GM12874 (cell line): ENCODE results near the gene DTX3.

Experiments used
- TF ChIP-seq, protein P1 (sequence below): IDR thresholded peaks from 2 replicates; pipeline ENCODE4 v1.5.1; 2011; ENCODE audit warnings: low read depth, mild to moderate bottlenecking, control low read depth, low read length, moderate library complexity; ENCODE audit not compliant: insufficient read depth

The DTX3 gene

DNA sequence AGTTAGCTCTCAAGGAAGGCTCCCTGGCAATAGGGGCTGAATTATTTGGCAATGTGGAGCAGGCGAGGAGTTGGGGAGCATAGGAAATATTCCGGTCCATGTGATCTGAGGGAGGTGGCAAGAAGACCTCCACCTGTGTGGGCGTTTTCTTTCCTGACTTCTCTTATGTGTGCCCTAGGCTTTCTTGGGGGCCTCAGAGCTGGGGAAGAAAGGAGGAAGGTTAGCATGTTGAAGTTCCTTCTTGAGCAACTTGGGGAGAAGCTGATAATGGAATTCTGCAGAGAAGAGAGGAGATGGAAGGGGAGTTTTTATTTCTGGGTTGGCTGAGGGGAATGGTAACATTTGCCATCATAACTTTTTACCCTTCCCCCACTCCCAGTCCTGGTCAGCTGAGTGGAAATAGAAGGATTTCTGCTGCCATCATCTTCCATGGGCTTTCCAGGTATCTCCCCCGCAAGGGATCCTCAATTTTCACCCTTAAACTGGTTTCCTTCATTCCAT lies 1.2 kb downstream of the DTX3 start:
- TF ChIP-seq, protein P1, sequence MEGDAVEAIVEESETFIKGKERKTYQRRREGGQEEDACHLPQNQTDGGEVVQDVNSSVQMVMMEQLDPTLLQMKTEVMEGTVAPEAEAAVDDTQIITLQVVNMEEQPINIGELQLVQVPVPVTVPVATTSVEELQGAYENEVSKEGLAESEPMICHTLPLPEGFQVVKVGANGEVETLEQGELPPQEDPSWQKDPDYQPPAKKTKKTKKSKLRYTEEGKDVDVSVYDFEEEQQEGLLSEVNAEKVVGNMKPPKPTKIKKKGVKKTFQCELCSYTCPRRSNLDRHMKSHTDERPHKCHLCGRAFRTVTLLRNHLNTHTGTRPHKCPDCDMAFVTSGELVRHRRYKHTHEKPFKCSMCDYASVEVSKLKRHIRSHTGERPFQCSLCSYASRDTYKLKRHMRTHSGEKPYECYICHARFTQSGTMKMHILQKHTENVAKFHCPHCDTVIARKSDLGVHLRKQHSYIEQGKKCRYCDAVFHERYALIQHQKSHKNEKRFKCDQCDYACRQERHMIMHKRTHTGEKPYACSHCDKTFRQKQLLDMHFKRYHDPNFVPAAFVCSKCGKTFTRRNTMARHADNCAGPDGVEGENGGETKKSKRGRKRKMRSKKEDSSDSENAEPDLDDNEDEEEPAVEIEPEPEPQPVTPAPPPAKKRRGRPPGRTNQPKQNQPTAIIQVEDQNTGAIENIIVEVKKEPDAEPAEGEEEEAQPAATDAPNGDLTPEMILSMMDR, result no peak

DNA sequence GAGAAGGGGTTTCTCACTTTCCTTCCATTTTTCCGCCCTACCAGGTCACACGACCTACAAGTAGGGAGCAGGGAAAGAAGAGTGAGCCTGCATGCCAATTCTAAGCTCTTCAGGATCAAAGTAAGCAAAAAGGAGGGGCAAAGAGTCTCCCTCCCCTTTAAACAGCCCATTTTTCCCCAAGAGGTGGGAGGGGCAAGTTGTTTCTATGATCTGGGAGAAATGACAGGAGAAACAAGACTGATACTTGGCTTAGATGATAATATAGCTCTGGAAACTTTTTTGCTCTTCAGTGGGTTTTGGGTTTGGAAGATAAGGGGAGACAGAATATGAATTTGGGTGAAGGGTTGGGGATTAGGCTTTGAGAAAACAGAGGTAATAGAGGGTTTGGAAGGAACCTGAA lies 1.8 kb downstream of the DTX3 start:
- TF ChIP-seq, protein P1, result no peak

DNA sequence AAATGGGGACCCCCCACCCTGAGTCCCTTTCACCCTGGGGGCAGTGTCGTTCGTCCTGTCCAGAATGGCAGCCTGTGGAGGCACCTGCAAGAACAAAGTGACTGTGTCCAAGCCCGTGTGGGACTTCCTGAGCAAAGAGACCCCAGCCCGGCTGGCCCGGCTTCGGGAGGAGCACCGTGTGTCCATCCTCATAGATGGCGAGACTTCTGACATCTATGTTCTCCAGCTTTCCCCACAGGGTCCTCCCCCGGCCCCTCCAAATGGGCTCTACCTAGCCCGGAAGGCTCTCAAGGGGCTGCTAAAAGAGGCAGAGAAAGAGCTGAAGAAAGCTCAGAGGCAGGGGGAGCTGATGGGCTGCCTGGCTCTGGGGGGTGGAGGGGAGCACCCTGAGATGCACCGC lies 2.2 kb downstream of the DTX3 start:
- TF ChIP-seq, protein P1, result no peak

DNA sequence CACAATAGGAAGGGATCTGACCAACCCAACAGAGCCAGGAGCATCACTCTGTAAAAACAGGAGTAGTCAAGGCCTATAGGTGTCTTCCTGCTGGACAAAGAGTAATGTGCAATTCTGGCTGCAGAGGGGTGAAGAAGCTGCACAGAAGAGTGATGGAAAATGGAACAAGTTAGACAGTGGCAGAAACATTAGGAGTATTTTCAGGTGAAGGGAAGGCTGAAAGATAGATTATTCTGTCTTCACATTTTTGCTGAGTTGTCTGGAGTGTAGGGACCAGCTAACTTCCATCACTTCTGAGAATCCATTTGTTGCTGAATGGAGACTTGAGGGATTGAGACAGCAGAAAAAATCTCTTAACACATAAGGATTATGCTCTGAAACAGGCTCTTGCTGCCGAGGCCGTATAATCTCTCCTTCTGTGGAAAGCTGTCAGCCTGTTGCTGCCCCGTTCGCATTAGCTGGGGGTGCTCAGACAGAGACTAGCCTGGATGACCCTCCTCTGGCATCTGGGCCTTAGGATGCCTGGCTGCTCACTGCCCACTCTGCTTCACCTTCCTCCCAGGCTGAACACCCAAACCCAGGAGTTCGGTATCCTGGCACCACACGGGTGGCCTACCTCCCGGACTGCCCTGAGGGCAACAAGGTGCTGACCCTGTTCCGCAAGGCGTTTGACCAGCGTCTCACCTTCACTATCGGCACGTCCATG lies 3.5 kb downstream of the DTX3 start:
- TF ChIP-seq, protein P1, result no peak

DNA sequence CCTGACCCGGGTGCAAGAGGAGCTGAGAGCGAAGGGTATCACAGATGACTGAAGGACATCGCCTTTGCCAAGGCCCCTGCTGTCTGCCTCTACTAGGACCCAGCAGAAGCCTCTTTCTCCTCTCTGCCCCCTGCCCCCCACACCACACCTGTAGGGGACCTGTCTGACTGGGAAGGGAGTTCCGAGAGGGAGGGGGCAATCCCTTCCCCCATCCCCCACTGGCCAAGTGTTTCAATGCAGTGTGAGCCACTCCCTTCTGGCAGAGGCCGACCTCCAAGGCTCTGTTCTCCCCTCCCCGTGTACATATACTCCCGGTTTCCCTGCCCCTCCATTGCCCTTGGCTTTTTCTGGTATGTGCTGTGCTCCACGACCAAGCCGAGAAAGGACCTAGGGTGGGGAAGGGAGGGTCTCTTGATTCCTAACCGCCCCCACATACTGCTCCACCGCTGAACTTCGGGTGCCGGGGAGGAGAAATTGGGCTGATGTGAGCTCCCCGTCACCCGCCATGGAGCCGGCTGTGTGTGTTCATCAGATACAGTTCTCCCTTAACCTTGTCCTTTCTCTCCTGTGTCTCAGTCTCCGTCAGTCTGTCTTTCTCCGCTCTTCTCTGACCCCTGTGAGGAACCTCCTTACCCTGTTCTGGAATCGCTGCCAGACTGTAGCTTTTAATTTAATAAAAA lies 4.6 kb downstream of the DTX3 start:
- TF ChIP-seq, protein P1, result no peak

DNA sequence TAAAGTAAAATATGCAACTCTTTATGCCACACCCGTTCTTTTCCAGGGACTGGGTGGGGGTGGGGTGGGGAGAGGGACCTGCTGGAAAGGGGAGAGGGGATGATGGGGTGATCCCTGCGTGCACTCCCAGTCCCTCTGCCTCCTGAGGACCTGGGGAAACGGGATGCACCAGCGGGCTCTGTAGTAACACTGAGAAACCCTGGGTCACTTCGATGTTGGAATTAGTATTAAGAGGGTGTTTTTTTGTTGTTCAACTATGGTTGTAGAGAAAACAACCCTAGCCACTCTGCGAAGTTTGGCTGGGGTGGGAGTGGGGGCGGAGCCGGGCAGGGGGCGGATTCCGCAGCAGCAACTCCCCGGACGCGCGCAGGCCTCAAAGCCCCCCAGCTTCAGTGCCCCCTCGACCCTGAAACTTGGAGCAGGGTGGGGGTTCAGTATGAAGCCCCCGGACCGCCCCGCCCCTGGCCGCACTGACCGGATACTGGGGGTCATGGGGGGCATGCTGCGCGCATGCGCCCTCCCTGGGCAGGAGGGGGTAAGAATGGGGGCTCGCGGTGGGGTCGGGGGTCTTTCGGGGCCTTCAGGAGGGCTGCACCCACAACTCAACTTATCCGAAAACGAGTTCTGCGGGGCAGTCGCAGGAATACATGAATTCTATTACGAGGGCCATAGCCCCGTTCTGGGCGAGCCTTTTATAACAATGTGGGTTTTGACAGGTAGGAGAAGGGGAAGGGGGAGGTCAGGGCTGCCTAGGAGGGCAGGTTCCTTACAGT lies 5.3 kb downstream of the DTX3 start:
- TF ChIP-seq, protein P1, result no peak

DNA sequence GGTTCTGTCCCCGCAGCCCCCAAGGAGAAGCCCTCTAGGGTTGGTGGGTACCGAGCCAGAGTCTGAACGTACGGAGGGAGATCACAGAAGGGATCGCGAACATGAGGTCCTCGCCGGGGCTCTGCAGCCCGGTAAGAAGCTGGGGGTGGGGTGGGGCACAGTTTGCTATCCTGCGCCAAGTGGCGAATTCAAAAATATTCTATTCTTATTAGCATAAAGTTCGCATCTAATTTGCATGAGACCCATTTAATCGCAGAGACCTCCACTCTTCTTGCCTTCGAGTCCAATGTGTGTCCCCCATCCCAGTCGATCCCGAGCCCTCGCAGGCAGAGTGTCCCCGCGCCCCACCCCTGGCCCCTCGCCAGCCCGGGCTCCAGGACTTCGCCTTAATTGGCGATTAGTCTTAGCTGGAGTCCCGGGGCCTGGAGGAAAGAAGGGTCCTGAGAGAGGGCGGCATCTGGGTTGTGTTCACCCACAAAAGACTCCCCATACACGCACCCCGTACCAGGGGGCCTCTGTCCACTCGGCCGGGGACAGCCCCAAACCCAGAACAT lies 6.0 kb downstream of the DTX3 start:
- TF ChIP-seq, protein P1, result no peak
